Esophagus muscularis mucosa (tissue), 3 donors: ENCODE results near the gene SNED1.

ENCODE experiments used
- POLR2A ChIP-seq: fragments of 450-650 bp; IDR thresholded peaks from one replicate; pipeline ENCODE4 v1.6.1; 2017; ENCODE audit warnings: antibody characterized with exemption, moderate library complexity, mild to moderate bottlenecking, low read depth
- TF ChIP-seq, protein P1 (sequence below), 3 experiments: fragments of 200-600 bp in 2 of 3; fragments of 450-650 bp in 1 of 3; sonication (generic) in 2 of 3; IDR thresholded peaks; one replicate each; pipeline ENCODE4 v1.5.1; 2017 to 2019; ENCODE audit warnings: antibody characterized with exemption in 3 of 3, mild to moderate bottlenecking in 2 of 3, moderate library complexity in 1 of 3

GRCh38 chr2:240957656-240958365 is 40.6 kb upstream of the SNED1 start:
- TF ChIP-seq POLR2A = no peak
- TF ChIP-seq, protein P1, sequence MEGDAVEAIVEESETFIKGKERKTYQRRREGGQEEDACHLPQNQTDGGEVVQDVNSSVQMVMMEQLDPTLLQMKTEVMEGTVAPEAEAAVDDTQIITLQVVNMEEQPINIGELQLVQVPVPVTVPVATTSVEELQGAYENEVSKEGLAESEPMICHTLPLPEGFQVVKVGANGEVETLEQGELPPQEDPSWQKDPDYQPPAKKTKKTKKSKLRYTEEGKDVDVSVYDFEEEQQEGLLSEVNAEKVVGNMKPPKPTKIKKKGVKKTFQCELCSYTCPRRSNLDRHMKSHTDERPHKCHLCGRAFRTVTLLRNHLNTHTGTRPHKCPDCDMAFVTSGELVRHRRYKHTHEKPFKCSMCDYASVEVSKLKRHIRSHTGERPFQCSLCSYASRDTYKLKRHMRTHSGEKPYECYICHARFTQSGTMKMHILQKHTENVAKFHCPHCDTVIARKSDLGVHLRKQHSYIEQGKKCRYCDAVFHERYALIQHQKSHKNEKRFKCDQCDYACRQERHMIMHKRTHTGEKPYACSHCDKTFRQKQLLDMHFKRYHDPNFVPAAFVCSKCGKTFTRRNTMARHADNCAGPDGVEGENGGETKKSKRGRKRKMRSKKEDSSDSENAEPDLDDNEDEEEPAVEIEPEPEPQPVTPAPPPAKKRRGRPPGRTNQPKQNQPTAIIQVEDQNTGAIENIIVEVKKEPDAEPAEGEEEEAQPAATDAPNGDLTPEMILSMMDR (IDR thresholded peaks at IDR 0.05) = no peak
